ENCODE results near the gene KMT2A. TPM values are rescaled to one million over a fixed set of nuclear protein-coding genes. Genes with fewer than 3 reads are reported as not detected.

Gene KMT2A
- polyA plus RNA-seq, 1 donor from 2014 or later = 16.7 TPM

DNA sequence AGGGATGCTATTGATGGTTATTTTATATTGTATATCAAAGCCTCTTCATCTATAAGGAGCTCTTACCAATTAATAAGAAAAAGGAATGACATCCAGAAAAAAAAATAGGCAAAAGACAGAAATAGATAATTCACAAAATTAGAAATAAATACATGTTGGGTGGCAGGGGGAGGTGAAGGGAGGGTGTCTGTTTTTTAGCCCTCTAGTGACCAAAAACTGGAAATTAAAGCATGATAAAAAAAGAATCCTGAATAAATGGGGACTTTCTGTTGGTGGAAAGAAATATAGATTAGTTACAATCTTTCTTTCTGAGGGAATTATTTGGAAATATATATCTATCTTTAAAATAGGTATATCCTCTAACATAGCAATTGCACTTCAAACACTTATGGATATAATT lies 49.0 kb downstream of the KMT2A start:
- H3F3A ChIP-seq (ENCODE audit: insufficient read depth, low read length, poor library complexity, severe bottlenecking) = no peaks in the 10 kb centered on the region
- H2AFZ ChIP-seq (ENCODE audit: low read depth, low read length) = no peak overlapping the region
- no peaks in the 10 kb centered on the region for H3K9me3 ChIP-seq (ENCODE audit: low read length)
- H3K36me3 ChIP-seq (ENCODE audit: insufficient read depth, low read length) = peaks cover 11% of the 10 kb centered on the region
- no peaks in the 10 kb centered on the region for H3K27me3 ChIP-seq (ENCODE audit: insufficient read depth, low read depth, low read length)
- H4K20me1 ChIP-seq (ENCODE audit: insufficient read depth) = no peaks in the 10 kb centered on the region
- no peaks in the 10 kb centered on the region for H3K79me2 ChIP-seq (replicated peaks; ENCODE audit: insufficient read depth, low read length)
- H3K4me3 ChIP-seq (ENCODE audit: low read length) = no peak overlapping the region
- no peak overlapping the region for H3K9ac ChIP-seq (ENCODE audit: low read length)
- H3K9me2 ChIP-seq (ENCODE audit: insufficient read depth, low read length) = no peaks in the 10 kb centered on the region
- no peak overlapping the region for H3K27ac ChIP-seq (ENCODE audit: low read length)
- no peak for TF ChIP-seq SMC3 (conservative IDR thresholded peaks at IDR 0.05; ENCODE audit: poor library complexity)
- no peak for TF ChIP-seq EP300 (conservative IDR thresholded peaks at IDR 0.05; ENCODE audit: poor library complexity, severe bottlenecking)
- TF ChIP-seq POLR2AphosphoS5 (IDR thresholded peaks at IDR 0.05) = no peak
- no peak overlapping the region for H3K4me2 ChIP-seq (ENCODE audit: low read length)

GRCh38 chr11:118488480-118489109 lies 52.3 kb downstream of the KMT2A start:
- H3K36me3 ChIP-seq (ENCODE audit: insufficient read depth, low read length) = peaks cover 11% of the 10 kb centered on the region
- no peaks in the 10 kb centered on the region for H3F3A ChIP-seq (ENCODE audit: insufficient read depth, low read length, poor library complexity, severe bottlenecking)
- no peaks in the 10 kb centered on the region for H3K9me3 ChIP-seq (ENCODE audit: low read length)
- H3K9ac ChIP-seq (ENCODE audit: low read length) = no peak overlapping the region
- no peak overlapping the region for H3K27ac ChIP-seq (ENCODE audit: low read length)
- H3K4me3 ChIP-seq (ENCODE audit: low read length) = no peak overlapping the region
- no peaks in the 10 kb centered on the region for H3K27me3 ChIP-seq (ENCODE audit: insufficient read depth, low read depth, low read length)
- TF ChIP-seq SMC3 (conservative IDR thresholded peaks at IDR 0.05; ENCODE audit: poor library complexity) = peak; percentile 86
- TF ChIP-seq EP300 (conservative IDR thresholded peaks at IDR 0.05; ENCODE audit: poor library complexity, severe bottlenecking) = no peak
- no peak for TF ChIP-seq EZH2 (IDR thresholded peaks at IDR 0.05; ENCODE audit: borderline replicate concordance, insufficient read depth, low read length, poor library complexity, severe bottlenecking)
- TF ChIP-seq, protein P1, sequence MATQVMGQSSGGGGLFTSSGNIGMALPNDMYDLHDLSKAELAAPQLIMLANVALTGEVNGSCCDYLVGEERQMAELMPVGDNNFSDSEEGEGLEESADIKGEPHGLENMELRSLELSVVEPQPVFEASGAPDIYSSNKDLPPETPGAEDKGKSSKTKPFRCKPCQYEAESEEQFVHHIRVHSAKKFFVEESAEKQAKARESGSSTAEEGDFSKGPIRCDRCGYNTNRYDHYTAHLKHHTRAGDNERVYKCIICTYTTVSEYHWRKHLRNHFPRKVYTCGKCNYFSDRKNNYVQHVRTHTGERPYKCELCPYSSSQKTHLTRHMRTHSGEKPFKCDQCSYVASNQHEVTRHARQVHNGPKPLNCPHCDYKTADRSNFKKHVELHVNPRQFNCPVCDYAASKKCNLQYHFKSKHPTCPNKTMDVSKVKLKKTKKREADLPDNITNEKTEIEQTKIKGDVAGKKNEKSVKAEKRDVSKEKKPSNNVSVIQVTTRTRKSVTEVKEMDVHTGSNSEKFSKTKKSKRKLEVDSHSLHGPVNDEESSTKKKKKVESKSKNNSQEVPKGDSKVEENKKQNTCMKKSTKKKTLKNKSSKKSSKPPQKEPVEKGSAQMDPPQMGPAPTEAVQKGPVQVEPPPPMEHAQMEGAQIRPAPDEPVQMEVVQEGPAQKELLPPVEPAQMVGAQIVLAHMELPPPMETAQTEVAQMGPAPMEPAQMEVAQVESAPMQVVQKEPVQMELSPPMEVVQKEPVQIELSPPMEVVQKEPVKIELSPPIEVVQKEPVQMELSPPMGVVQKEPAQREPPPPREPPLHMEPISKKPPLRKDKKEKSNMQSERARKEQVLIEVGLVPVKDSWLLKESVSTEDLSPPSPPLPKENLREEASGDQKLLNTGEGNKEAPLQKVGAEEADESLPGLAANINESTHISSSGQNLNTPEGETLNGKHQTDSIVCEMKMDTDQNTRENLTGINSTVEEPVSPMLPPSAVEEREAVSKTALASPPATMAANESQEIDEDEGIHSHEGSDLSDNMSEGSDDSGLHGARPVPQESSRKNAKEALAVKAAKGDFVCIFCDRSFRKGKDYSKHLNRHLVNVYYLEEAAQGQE (IDR thresholded peaks at IDR 0.05; ENCODE audit: borderline replicate concordance) = no peak
- TF ChIP-seq RAD21 (conservative IDR thresholded peaks at IDR 0.05) = peak; percentile 87
- no peak for TF ChIP-seq MXI1 (conservative IDR thresholded peaks at IDR 0.05; ENCODE audit: poor library complexity, severe bottlenecking)
- TF ChIP-seq, protein P2, sequence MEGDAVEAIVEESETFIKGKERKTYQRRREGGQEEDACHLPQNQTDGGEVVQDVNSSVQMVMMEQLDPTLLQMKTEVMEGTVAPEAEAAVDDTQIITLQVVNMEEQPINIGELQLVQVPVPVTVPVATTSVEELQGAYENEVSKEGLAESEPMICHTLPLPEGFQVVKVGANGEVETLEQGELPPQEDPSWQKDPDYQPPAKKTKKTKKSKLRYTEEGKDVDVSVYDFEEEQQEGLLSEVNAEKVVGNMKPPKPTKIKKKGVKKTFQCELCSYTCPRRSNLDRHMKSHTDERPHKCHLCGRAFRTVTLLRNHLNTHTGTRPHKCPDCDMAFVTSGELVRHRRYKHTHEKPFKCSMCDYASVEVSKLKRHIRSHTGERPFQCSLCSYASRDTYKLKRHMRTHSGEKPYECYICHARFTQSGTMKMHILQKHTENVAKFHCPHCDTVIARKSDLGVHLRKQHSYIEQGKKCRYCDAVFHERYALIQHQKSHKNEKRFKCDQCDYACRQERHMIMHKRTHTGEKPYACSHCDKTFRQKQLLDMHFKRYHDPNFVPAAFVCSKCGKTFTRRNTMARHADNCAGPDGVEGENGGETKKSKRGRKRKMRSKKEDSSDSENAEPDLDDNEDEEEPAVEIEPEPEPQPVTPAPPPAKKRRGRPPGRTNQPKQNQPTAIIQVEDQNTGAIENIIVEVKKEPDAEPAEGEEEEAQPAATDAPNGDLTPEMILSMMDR (IDR thresholded peaks at IDR 0.05; ENCODE audit: poor library complexity, severe bottlenecking) = peak; percentile 86
- TF ChIP-seq POLR2AphosphoS5 (IDR thresholded peaks at IDR 0.05) = no peak
- TF ChIP-seq TAF1 (IDR thresholded peaks at IDR 0.05; ENCODE audit: low read depth) = no peak
- no peak overlapping the region for H3K4me2 ChIP-seq (ENCODE audit: low read length)
- no peaks in the 10 kb centered on the region for H3K9me2 ChIP-seq (ENCODE audit: insufficient read depth, low read length)
- no peaks in the 10 kb centered on the region for H3K79me2 ChIP-seq (replicated peaks; ENCODE audit: insufficient read depth, low read length)
- no peaks in the 10 kb centered on the region for H4K20me1 ChIP-seq (ENCODE audit: insufficient read depth)
- no peak overlapping the region for H2AFZ ChIP-seq (ENCODE audit: low read depth, low read length)

All from neural cell (in vitro differentiated cells).